Parathyroid adenoma (tissue), 2 donors: ENCODE results near the gene HERPUD1.

Experiments
- H2AFZ ChIP-seq: fragments of 300-600 bp; sonication (generic); one replicate; pipeline ENCODE4 v1.7.0; 2017; ENCODE audit warnings: antibody characterized with exemption, mild to moderate bottlenecking
- H3K27ac ChIP-seq: fragments of 300-600 bp; sonication (generic); one replicate; pipeline ENCODE4 v1.7.0; 2017
- H3K27me3 ChIP-seq: fragments of 300-600 bp; sonication (generic); one replicate; pipeline ENCODE4 v1.7.0; 2017; ENCODE audit warnings: low read length; ENCODE audit not compliant: control insufficient read depth, insufficient read depth
- H3K36me3 ChIP-seq: fragments of 300-600 bp; sonication (generic); one replicate; pipeline ENCODE4 v1.7.0; 2017; ENCODE audit warnings: low read length; ENCODE audit not compliant: control insufficient read depth, insufficient read depth
- H3K4me1 ChIP-seq: fragments of 300-600 bp; sonication (generic); one replicate; pipeline ENCODE4 v1.7.0; 2017; ENCODE audit warnings: control low read depth
- H3K4me2 ChIP-seq: fragments of 300-600 bp; sonication (generic); one replicate; pipeline ENCODE4 v1.7.0; 2017; ENCODE audit warnings: low read length
- H3K4me3 ChIP-seq: fragments of 300-600 bp; sonication (generic); one replicate; pipeline ENCODE4 v1.7.0; 2017; ENCODE audit warnings: low read depth, low read length
- H3K79me2 ChIP-seq: fragments of 300-600 bp; sonication (generic); one replicate; pipeline ENCODE4 v1.7.0; 2017; ENCODE audit warnings: control low read depth
- H3K9ac ChIP-seq: fragments of 300-600 bp; sonication (generic); one replicate; pipeline ENCODE4 v1.7.0; 2017; ENCODE audit warnings: mild to moderate bottlenecking
- H3K9me3 ChIP-seq: fragments of 300-600 bp; sonication (generic); one replicate; pipeline ENCODE4 v1.7.0; 2017; ENCODE audit warnings: low read length; ENCODE audit not compliant: control insufficient read depth
- TF ChIP-seq, protein P1 (sequence below): fragments of 300-600 bp; sonication (generic); IDR thresholded peaks from one replicate; pipeline ENCODE4 v1.7.0; 2017; ENCODE audit warnings: antibody characterized with exemption, mild to moderate bottlenecking
- donor health status: primary hyperparathyroidism.

Gene HERPUD1

DNA sequence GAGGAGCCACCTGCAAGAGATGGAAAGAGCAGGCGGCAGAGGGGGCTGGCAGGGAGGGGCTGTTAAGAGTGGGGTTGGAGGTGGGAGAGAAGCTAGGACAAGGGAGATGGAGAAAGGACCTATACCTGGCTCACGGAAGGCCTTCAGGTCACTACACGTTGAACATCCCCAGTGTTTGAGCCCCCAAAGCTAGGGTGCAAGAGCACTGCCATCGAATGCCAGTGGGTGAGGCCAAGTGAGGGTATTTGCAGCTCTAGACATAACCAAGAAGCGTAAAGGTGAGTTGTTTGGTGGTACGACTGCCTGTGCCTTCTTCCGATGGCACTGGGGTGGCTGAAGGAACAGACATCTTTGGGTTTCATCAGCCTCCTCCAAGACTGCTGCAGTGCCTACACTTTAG is 17.0 kb upstream of the HERPUD1 start:
- Histone ChIP-seq H3K4me1 (peaks cover 16% of the 10 kb centered on the region), H3K27me3 (no peaks in the 10 kb centered on the region), H3K36me3 (no peaks in the 10 kb centered on the region), H2AFZ (no peak overlapping the region), H3K4me2 (no peak overlapping the region), H3K27ac (peak overlapping the region; percentile 59), H3K9me3 (no peaks in the 10 kb centered on the region), H3K4me3 (no peak overlapping the region), H3K9ac (no peak overlapping the region), H3K79me2 (no peaks in the 10 kb centered on the region)
- TF ChIP-seq, protein P1, sequence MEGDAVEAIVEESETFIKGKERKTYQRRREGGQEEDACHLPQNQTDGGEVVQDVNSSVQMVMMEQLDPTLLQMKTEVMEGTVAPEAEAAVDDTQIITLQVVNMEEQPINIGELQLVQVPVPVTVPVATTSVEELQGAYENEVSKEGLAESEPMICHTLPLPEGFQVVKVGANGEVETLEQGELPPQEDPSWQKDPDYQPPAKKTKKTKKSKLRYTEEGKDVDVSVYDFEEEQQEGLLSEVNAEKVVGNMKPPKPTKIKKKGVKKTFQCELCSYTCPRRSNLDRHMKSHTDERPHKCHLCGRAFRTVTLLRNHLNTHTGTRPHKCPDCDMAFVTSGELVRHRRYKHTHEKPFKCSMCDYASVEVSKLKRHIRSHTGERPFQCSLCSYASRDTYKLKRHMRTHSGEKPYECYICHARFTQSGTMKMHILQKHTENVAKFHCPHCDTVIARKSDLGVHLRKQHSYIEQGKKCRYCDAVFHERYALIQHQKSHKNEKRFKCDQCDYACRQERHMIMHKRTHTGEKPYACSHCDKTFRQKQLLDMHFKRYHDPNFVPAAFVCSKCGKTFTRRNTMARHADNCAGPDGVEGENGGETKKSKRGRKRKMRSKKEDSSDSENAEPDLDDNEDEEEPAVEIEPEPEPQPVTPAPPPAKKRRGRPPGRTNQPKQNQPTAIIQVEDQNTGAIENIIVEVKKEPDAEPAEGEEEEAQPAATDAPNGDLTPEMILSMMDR = no peak

DNA sequence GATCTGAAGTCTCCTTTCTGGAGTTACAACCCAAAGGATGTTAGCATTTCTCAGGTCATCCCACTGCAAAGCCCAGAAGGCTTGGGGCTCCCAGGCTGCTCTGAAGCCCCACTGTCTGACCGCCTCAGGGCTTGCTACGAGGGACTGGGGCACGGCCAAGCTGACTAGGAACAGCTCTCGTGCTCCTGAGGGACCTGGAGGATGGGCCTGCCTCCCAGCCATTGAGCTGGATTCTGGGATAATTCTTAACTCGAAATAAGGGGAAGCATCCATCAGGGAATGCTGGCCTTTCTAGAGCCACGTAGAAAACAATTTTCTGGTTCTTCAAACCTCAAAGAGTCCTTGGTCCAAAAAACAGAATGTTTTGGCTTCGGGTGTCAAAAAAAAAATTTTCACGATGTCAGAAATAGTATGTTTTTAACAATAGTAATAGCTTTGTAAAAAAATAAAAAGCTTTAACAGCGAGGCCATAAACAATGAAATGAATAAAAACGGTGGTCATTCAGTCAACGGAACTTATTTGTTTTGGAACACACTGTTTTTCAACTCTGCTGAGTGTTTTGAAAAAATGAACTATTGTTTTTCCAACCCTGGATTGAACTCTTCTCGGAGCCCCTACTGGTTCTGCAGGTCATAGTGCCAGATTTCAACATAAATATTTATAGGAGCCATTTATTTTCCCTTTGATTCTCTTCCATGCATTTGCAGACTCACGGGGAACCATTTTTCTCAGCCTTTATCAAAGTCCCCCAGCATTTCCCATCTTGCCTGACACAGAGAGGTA is 16.4 kb upstream of the HERPUD1 start:
- peak overlapping the region; percentile 59 for H3K27ac ChIP-seq
- no peaks in the 10 kb centered on the region for H3K79me2 ChIP-seq
- no peak overlapping the region for H3K4me2 ChIP-seq
- H3K4me3 ChIP-seq = no peak overlapping the region
- no peak overlapping the region for H2AFZ ChIP-seq
- H3K9ac ChIP-seq = no peak overlapping the region
- no peaks in the 10 kb centered on the region for H3K36me3 ChIP-seq
- no peaks in the 10 kb centered on the region for H3K9me3 ChIP-seq
- peaks cover 16% of the 10 kb centered on the region for H3K4me1 ChIP-seq
- H3K27me3 ChIP-seq = no peaks in the 10 kb centered on the region
- TF ChIP-seq, protein P1 = no peak

DNA sequence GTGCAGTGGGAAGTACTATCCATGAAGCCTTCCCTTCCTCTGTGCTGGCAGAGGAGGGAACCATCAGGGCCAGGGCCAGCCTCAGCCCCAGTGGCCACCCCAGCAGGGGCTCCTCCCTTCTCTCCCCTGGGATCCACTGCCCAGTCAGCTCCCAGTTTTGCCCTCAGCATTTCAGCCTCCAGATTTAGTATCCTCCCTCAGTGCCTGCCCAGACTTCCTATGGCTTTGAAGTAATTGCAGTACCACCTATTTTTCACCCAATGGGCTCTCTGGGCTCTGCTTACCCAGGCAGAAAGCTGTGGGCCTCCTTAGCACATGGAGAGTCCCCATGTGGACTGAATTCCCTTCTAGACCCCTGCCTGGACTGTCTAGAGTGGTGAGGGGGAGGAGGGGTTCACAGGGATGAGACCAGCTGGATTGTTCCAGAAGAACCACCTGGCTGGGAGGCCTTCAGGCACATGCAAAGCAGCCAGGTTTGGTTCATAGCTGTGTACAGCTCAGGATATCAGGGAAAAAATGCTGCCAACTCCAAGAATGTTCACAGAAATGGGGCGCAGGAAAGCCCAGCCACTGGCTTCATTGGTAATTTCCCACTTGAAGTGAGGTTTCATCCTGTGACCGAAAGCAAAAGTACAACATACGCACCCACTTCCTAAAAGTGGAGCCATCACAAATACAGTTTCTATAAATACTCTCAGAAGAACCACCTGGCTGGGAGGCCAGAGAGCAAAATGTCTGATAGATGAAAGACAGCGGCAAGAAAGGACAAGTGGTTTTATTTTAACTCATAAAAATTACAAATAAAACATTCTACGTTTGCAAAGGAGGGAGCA is 15.2 kb upstream of the HERPUD1 start:
- no peak overlapping the region for H2AFZ ChIP-seq
- TF ChIP-seq, protein P1 = no peak
- H3K4me2 ChIP-seq = no peak overlapping the region
- no peaks in the 10 kb centered on the region for H3K9me3 ChIP-seq
- no peaks in the 10 kb centered on the region for H3K79me2 ChIP-seq
- H3K36me3 ChIP-seq = no peaks in the 10 kb centered on the region
- no peak overlapping the region for H3K4me3 ChIP-seq
- H3K9ac ChIP-seq = no peak overlapping the region
- no peaks in the 10 kb centered on the region for H3K27me3 ChIP-seq
- peaks cover 17% of the 10 kb centered on the region for H3K4me1 ChIP-seq
- H3K27ac ChIP-seq = peak overlapping the region; percentile 54

DNA sequence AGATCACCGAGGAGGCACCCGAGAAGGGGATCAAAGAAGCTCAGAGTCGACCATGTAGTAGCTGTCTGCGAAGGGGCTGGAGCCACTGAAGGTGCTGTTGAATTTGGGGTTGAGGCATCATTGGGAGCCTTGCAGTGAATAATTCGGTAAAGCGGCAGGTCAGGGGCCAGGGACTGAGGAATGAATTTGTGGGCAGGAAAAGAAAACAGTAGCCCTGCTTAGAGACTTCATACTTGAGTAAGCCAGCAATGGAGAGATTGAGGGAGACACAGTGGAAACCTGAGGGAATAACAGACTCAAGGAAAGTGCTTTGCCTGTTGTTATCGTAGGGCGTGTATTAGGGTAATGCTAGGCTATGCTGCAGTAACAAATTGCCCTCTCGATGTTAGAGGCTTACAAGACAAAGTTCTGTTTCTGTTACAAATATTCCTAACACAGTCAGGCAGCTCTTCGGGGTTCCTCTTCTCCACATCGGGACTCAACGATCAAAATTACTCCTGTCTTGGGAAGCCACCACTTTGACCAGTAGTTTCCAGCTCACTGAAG is 13.4 kb upstream of the HERPUD1 start:
- Histone ChIP-seq H3K4me3 (no peak overlapping the region), H3K4me2 (no peak overlapping the region), H3K79me2 (peaks cover under 1% of the 10 kb centered on the region), H3K36me3 (no peaks in the 10 kb centered on the region), H2AFZ (no peak overlapping the region), H3K4me1 (peaks cover 8% of the 10 kb centered on the region), H3K9me3 (no peaks in the 10 kb centered on the region), H3K27me3 (no peaks in the 10 kb centered on the region), H3K9ac (no peak overlapping the region), H3K27ac (peak overlapping the region; percentile 40)
- TF ChIP-seq, protein P1 = no peak
